Astrocyte (in vitro differentiated cells and primary cell): ENCODE measurements around the gene RPH3AL. TPM values are rescaled to one million over a fixed set of nuclear protein-coding genes. Genes with fewer than 3 reads are reported as not detected.

Experiments used
- DNase-seq: peaks from one replicate; pipeline ENCODE4 v3.0.0-alpha.2; 2010; ENCODE audit warnings: low read depth
- FAIRE-seq: peaks from 2 replicates; lab custom pipeline; 2011; peaks lifted over from hg19 to GRCh38; lab: Jason Lieb, UNC
- H2AFZ ChIP-seq: 2 replicates; pipeline ENCODE4 v1.6.0; 2012; ENCODE audit warnings: low read depth, low read length, inconsistent platforms
- H3K27ac ChIP-seq: 2 replicates; pipeline ENCODE4 v1.5.1; 2011; ENCODE audit warnings: low read depth, low read length, inconsistent platforms
- H3K27me3 ChIP-seq: 2 replicates; pipeline ENCODE4 v1.6.0; 2011; ENCODE audit warnings: low read length, inconsistent platforms; ENCODE audit not compliant: insufficient read depth
- H3K36me3 ChIP-seq: 2 replicates; pipeline ENCODE4 v1.5.1; 2011; ENCODE audit warnings: low read length, inconsistent platforms; ENCODE audit not compliant: insufficient read depth
- H3K4me1 ChIP-seq: 2 replicates; pipeline ENCODE4 v1.5.1; 2011; ENCODE audit warnings: low read length, inconsistent platforms; ENCODE audit not compliant: insufficient read depth
- H3K4me2 ChIP-seq: 2 replicates; pipeline ENCODE4 v1.6.0; 2012; ENCODE audit warnings: low read length, inconsistent platforms
- H3K4me3 ChIP-seq: 2 replicates; pipeline ENCODE4 v1.5.1; 2011; ENCODE audit warnings: low read depth, mild to moderate bottlenecking, low read length, inconsistent platforms; ENCODE audit not compliant: insufficient read depth
- H3K79me2 ChIP-seq: 2 replicates; pipeline ENCODE4 v1.6.0; 2012; ENCODE audit warnings: mild to moderate bottlenecking, low read length, inconsistent platforms; ENCODE audit not compliant: insufficient read depth
- H3K9ac ChIP-seq: 2 replicates; pipeline ENCODE4 v1.6.0; 2012; ENCODE audit warnings: mild to moderate bottlenecking, low read length, inconsistent platforms
- H3K9me3 ChIP-seq: 2 replicates; pipeline ENCODE4 v1.5.1; 2012; ENCODE audit warnings: low read depth, mild to moderate bottlenecking, low read length, inconsistent platforms; ENCODE audit not compliant: insufficient read depth
- H4K20me1 ChIP-seq: 2 replicates; pipeline ENCODE4 v1.6.0; 2012; ENCODE audit warnings: low read length, inconsistent platforms; ENCODE audit not compliant: insufficient read depth
- H3K27ac Mint-ChIP-seq: one replicate; pipeline ENCODE4 v1.8.0; 2021; ENCODE audit warnings: mild to moderate bottlenecking, mixed read lengths; ENCODE audit not compliant: unreplicated experiment
- H3K27me3 Mint-ChIP-seq: one replicate; pipeline ENCODE4 v1.8.0; 2021; ENCODE audit warnings: low read depth, mixed read lengths; ENCODE audit not compliant: unreplicated experiment
- H3K36me3 Mint-ChIP-seq: one replicate; pipeline ENCODE4 v1.8.0; 2021; ENCODE audit warnings: low read depth, mixed read lengths; ENCODE audit not compliant: unreplicated experiment
- H3K4me1 Mint-ChIP-seq: one replicate; pipeline ENCODE4 v1.8.0; 2021; ENCODE audit warnings: low read depth, mixed read lengths; ENCODE audit not compliant: unreplicated experiment
- H3K4me3 Mint-ChIP-seq: one replicate; pipeline ENCODE4 v1.8.0; 2021; ENCODE audit warnings: mild to moderate bottlenecking, moderate library complexity, mixed read lengths; ENCODE audit not compliant: unreplicated experiment
- H3K9me3 Mint-ChIP-seq: one replicate; pipeline ENCODE4 v1.8.0; 2021; ENCODE audit warnings: mild to moderate bottlenecking, mixed read lengths; ENCODE audit not compliant: unreplicated experiment
- CTCF ChIP-seq: IDR thresholded peaks from 2 replicates; pipeline ENCODE4 v1.5.1; 2011; ENCODE audit warnings: low read depth, mild to moderate bottlenecking, inconsistent platforms, low read length, moderate library complexity; ENCODE audit not compliant: insufficient read depth
- EZH2 ChIP-seq: IDR thresholded peaks from 2 replicates; pipeline ENCODE4 v1.6.1; 2012; ENCODE audit warnings: mild to moderate bottlenecking, low read length, inconsistent platforms; ENCODE audit not compliant: insufficient read depth
- total RNA-seq: library from RNA; stranded (reverse); gene quantifications from 2 replicates; pipeline ENCODE4 v1.2.1, GENCODE V29; 2021

RPH3AL gene
- total RNA-seq, 1 donor from 2014 or later = 3.7 TPM

GRCh38 chr17:302300-302698, 50.3 kb downstream of the RPH3AL start:
- H3K4me3 ChIP-seq = no peak overlapping the region
- no peak overlapping the region for H2AFZ ChIP-seq
- no peak for TF ChIP-seq EZH2
- TF ChIP-seq CTCF = no peak
- Mint-ChIP-seq H3K4me3 (no peak overlapping the region), H3K27ac (no peak overlapping the region), H3K27me3 (peaks cover 26% of the 10 kb centered on the region), H3K9me3 (no peaks in the 10 kb centered on the region), H3K4me1 (no peaks in the 10 kb centered on the region), H3K36me3 (no peaks in the 10 kb centered on the region)
- H4K20me1 ChIP-seq = no peaks in the 10 kb centered on the region
- H3K9ac ChIP-seq = no peak overlapping the region
- FAIRE-seq (no peak), DNase-seq (no peak)
- no peaks in the 10 kb centered on the region for H3K9me3 ChIP-seq
- H3K27me3 ChIP-seq = peaks cover 17% of the 10 kb centered on the region
- no peak overlapping the region for H3K4me2 ChIP-seq
- H3K36me3 ChIP-seq = no peaks in the 10 kb centered on the region
- H3K79me2 ChIP-seq = no peaks in the 10 kb centered on the region
- no peaks in the 10 kb centered on the region for H3K4me1 ChIP-seq
- H3K27ac ChIP-seq = no peak overlapping the region

- Histone ChIP-seq H4K20me1 (no peaks in the 10 kb centered on the region), H3K4me1 (no peaks in the 10 kb centered on the region), H2AFZ (no peak overlapping the region), H3K27ac (no peak overlapping the region), H3K4me2 (no peak overlapping the region), H3K79me2 (no peaks in the 10 kb centered on the region), H3K4me3 (no peak overlapping the region), H3K27me3 (peaks cover 20% of the 10 kb centered on the region), H3K36me3 (no peaks in the 10 kb centered on the region), H3K9ac (no peak overlapping the region), H3K9me3 (no peaks in the 10 kb centered on the region)
- peaks cover 28% of the 10 kb centered on the region for H3K27me3 Mint-ChIP-seq
- H3K4me1 Mint-ChIP-seq = no peaks in the 10 kb centered on the region
- DNase-seq (no peak), FAIRE-seq (no peak)
- H3K36me3 Mint-ChIP-seq = no peaks in the 10 kb centered on the region
- no peak for TF ChIP-seq EZH2
- TF ChIP-seq CTCF = no peak
- no peaks in the 10 kb centered on the region for H3K9me3 Mint-ChIP-seq
- no peak overlapping the region for H3K27ac Mint-ChIP-seq
- no peak overlapping the region for H3K4me3 Mint-ChIP-seq
Observed at GRCh38 chr17:301681-302299, 50.8 kb downstream of the RPH3AL start.

- H3K36me3 ChIP-seq = no peaks in the 10 kb centered on the region
- Mint-ChIP-seq H3K4me1 (no peaks in the 10 kb centered on the region), H3K27ac (no peak overlapping the region), H3K4me3 (no peak overlapping the region), H3K27me3 (peaks cover 27% of the 10 kb centered on the region), H3K36me3 (no peaks in the 10 kb centered on the region), H3K9me3 (no peaks in the 10 kb centered on the region)
- no peak overlapping the region for H3K27ac ChIP-seq
- no peaks in the 10 kb centered on the region for H4K20me1 ChIP-seq
- H3K4me1 ChIP-seq = no peaks in the 10 kb centered on the region
- TF ChIP-seq CTCF = no peak
- TF ChIP-seq EZH2 = no peak
- H3K27me3 ChIP-seq = peaks cover 20% of the 10 kb centered on the region
- H3K9ac ChIP-seq = no peak overlapping the region
- no peak for DNase-seq
- no peak overlapping the region for H3K4me3 ChIP-seq
- no peak overlapping the region for H2AFZ ChIP-seq
- H3K4me2 ChIP-seq = no peak overlapping the region
- H3K9me3 ChIP-seq = no peaks in the 10 kb centered on the region
- no peak for FAIRE-seq
- no peaks in the 10 kb centered on the region for H3K79me2 ChIP-seq
Observed at GRCh38 chr17:300881-301280, 51.7 kb downstream of the RPH3AL start.
